Measurements from ENCODE around the gene ROBO2.

Gene ROBO2

GRCh38 chr3:77122652-77123051 is 82.8 kb downstream of the ROBO2 start:
- DNase-seq = no peak

DNA sequence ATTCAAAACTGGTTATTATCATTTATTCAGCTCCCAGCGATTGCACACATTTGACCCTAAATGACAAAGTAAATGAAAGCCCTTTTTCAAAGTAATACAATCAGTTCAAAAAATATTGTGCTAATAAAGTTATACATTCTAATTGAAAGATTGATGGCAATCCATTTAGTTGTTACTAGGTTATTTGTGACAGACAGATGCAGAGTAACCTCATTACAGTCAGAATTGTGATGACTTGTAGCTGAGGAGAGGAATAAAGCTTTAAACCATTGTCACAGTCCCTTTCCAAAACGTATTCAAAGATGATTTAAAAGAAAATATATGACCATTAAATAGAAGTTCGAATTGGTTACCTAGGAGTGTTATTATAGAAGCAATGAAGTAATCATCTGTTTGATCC is 86.1 kb downstream of the ROBO2 start:
- DNase-seq = no peak

- DNase-seq = no peak
Measured at GRCh38 chr3:77134769-77135168, 94.9 kb downstream of the ROBO2 start.

GRCh38 chr3:77137559-77137958 is 97.7 kb downstream of the ROBO2 start:
- no peak for DNase-seq

GRCh38 chr3:77139624-77140023 is 99.7 kb downstream of the ROBO2 start:
- DNase-seq = no peak

DNA sequence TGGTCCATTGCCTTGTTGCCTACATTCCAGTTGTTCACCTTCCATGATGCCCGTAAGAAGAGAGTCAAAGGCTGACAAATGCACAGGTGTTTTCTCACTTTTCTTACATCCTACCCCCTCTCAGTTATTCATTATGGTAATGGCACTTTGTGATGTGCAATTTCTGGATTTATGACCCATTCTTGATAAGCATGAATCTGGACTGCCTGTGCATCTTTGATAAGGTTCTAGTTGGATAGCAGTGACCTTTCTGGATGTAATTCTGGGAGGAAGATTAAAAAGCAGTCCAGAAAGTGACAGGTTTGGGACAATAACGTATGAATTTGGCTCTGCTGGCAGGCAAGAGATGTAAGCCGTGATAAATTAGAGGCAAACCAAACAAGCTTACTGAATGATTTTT is 101.5 kb downstream of the ROBO2 start:
- DNase-seq = no peak

- DNase-seq = no peak
Measured at GRCh38 chr3:77142578-77142977, 102.7 kb downstream of the ROBO2 start.

GRCh38 chr3:77146004-77146403 is 106.1 kb downstream of the ROBO2 start:
- peak; percentile 17 for DNase-seq

GRCh38 chr3:77147836-77148578 is 108.1 kb downstream of the ROBO2 start:
- no peak for DNase-seq

GRCh38 chr3:77149382-77149781 is 109.5 kb downstream of the ROBO2 start:
- DNase-seq = no peak

GRCh38 chr3:77150028-77150427 is 110.1 kb downstream of the ROBO2 start:
- no peak for DNase-seq

- DNase-seq = no peak
Measured at GRCh38 chr3:77150759-77151158, 110.9 kb downstream of the ROBO2 start.

GRCh38 chr3:77158730-77159581 is 119.1 kb downstream of the ROBO2 start:
- no peak for DNase-seq

GRCh38 chr3:77160931-77161497 is 121.1 kb downstream of the ROBO2 start:
- DNase-seq = peak; percentile 45

DNA sequence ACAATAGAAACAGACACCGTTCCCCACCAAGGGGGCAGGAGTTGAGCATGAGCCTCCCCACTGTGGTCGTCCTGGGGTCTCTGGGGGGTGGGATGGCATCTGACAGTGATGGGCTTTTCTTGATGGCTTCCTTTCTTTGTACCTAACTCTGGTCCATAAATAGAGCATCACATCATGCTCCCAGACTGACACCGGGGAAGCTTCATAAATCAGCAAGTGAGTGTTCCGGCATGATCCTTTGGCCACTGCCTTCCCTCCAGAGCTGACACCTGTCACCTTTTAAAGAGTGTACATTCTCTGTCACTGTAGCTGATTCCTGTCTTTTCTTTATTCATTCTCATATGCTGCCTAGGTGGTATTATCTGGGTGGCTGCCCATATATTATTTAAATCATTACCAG is 129.9 kb downstream of the ROBO2 start:
- DNase-seq = no peak

DNA sequence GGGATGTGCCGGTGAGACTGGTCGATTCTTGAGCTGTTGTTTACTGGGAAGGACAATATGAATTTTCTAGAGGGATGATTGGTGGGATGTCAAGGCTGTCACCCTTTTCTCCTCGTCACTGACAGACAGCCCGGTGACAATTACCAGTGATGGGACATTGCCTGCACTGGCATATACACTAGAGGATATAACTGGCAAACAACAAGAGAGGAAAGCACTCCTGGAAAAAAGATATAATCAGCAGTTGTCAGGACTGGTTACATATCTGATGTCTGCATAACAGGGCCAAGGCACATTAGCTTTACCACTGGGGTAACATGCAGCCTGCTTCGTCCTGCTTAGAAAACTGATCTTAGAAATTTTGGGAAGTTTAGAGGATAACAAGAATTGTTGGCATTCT is 131.1 kb downstream of the ROBO2 start:
- no peak for DNase-seq

DNA sequence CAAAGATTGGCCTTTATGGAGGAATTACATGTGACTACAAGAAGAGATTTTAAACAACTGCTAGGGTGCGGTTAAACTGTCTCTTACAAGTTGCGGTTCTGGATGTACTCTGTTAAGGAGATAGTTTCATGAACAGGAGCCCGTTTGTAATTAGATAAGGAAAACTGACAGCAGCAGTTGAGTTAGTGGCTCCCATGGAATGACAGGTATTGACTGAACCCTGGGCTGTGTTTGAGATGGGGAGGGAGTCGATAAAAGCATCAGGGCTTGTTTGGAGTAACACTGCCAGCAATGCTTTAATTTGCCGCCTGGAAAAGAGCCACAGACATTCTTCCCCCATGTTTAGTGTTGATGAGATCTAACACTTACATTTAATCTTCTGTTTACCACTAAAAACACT is 139.9 kb downstream of the ROBO2 start:
- DNase-seq = no peak

DNA sequence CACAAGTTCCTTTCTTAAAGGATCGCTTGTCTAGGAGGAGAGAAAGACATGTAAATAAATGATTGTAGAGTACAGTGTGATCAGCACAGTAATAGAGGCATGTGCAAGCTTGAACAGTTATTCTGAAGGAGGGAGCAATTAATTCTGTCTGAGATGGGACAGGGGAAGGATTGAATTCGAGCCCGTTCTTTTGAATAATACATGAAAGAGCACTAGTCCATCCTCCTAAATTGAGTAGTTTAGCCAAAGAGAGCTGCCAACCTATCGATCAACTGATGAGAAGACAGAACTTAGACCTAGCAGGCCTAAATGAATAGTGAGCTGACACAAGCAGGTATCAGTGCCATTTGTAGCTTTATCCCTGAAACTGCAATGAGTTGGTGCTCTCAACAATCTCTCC is 142.4 kb downstream of the ROBO2 start:
- no peak for DNase-seq

DNA sequence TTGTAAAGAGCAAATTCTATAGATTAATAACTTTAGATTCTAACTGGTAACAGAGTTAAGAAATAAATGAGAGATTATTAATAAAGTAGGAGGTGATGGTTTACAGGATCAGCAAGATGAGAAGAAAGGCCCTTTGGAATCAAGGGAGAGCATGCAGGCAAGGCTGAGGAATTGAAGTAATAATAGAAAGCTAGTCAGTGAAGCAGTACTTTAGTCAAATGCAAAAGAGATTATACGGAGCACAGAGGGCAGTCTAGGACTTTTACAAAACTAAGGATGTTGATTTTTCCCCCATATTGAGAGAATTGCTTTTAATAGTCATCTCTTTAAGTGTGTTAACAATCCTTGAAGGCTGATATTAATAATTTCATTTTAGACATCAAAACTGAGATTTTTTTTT is 146.4 kb downstream of the ROBO2 start:
- no peak for DNase-seq

GRCh38 chr3:77186728-77187127 is 146.8 kb downstream of the ROBO2 start:
- DNase-seq = no peak

- DNase-seq = no peak
Measured at GRCh38 chr3:77188210-77188609, 148.3 kb downstream of the ROBO2 start.

- no peak for DNase-seq
Measured at GRCh38 chr3:77189258-77189657, 149.4 kb downstream of the ROBO2 start.

- DNase-seq = no peak
Measured at GRCh38 chr3:77189684-77190083, 149.8 kb downstream of the ROBO2 start.

- DNase-seq = no peak
Measured at GRCh38 chr3:77190374-77190773, 150.5 kb downstream of the ROBO2 start.

Data from NCI-H526 treated with DMSO at 0.1 percent for 48 hours (cell line).